SU-DHL-6 (cell line): ENCODE data around the gene NOX5.

Source experiments
- H2AFZ ChIP-seq: fragments of 200-600 bp; sonication (generic); 2 replicates; pipeline ENCODE4 v1.6.1; 2014; ENCODE audit warnings: low read depth, mild to moderate bottlenecking, moderate library complexity, mixed read lengths, antibody characterized with exemption, low read length; ENCODE audit not compliant: severe bottlenecking
- H3F3A ChIP-seq: fragments of 200-600 bp; shearing (Covaris generic); 2 replicates; pipeline ENCODE4 v1.6.0; 2016; ENCODE audit warnings: antibody characterized with exemption, mild to moderate bottlenecking; ENCODE audit not compliant: insufficient read depth
- H3K27ac ChIP-seq: fragments of 200-600 bp; sonication (generic); 2 replicates; pipeline ENCODE4 v1.5.1; 2016; ENCODE audit warnings: low read depth, mild to moderate bottlenecking, low read length, moderate library complexity, mixed read lengths
- H3K27me3 ChIP-seq: fragments of 200-600 bp; sonication (generic), shearing (Covaris generic); 2 replicates; pipeline ENCODE4 v1.6.0; 2014; ENCODE audit warnings: mild to moderate bottlenecking, low read length
- H3K36me3 ChIP-seq: fragments of 200-600 bp; sonication (generic); 2 replicates; pipeline ENCODE4 v1.6.1; 2014; ENCODE audit warnings: mild to moderate bottlenecking, low read length, mixed read lengths
- H3K4me2 ChIP-seq: fragments of 300-600, 200-600 bp; shearing (Covaris generic), sonication (generic); 2 replicates; pipeline ENCODE4 v1.6.0; 2014; ENCODE audit warnings: low read length, low read depth, mild to moderate bottlenecking; ENCODE audit not compliant: poor library complexity, severe bottlenecking
- H3K4me3 ChIP-seq: fragments of 200-600 bp; sonication (generic); 2 replicates; pipeline ENCODE4 v1.5.1; 2014; ENCODE audit warnings: antibody characterized with exemption, low read length, mild to moderate bottlenecking, mixed read lengths; ENCODE audit not compliant: insufficient read depth, poor library complexity, severe bottlenecking
- H3K79me2 ChIP-seq: fragments of 200-600 bp; sonication (generic); 2 replicates; pipeline ENCODE4 v1.6.1; 2014; ENCODE audit warnings: mild to moderate bottlenecking, low read length, moderate library complexity; ENCODE audit not compliant: insufficient read depth
- H3K9ac ChIP-seq: fragments of 200-600 bp; sonication (generic); 2 replicates; pipeline ENCODE4 v1.7.0; 2014; ENCODE audit warnings: mild to moderate bottlenecking, low read length
- H3K9me2 ChIP-seq: fragments of 200-600 bp; sonication (generic); replicated peaks from 2 replicates; pipeline ENCODE4 v1.6.1; 2014; ENCODE audit warnings: low read length; ENCODE audit not compliant: insufficient read depth
- H3K9me3 ChIP-seq: fragments of 200-600 bp; sonication (generic); 2 replicates; pipeline ENCODE4 v1.6.1; 2014; ENCODE audit warnings: low read length, mixed read lengths; ENCODE audit not compliant: insufficient read depth
- H4K20me1 ChIP-seq: fragments of 200-600 bp; sonication (generic); 2 replicates; pipeline ENCODE4 v1.6.1; 2014; ENCODE audit warnings: low read depth, mild to moderate bottlenecking, antibody characterized with exemption, low read length, moderate library complexity, mixed read lengths
- EZH2phosphoT487 ChIP-seq: fragments of 200-600 bp; sonication (generic), shearing (Covaris generic); conservative IDR thresholded peaks from 2 replicates; pipeline ENCODE4 v1.6.1; 2018; ENCODE audit warnings: mild to moderate bottlenecking, antibody characterized with exemption, low read length, moderate library complexity, mixed read lengths
- TF ChIP-seq, protein P1 (sequence below): fragments of 200-600 bp; sonication (generic); IDR thresholded peaks from one replicate; pipeline ENCODE4 v1.5.1; 2017; ENCODE audit warnings: antibody characterized with exemption, mild to moderate bottlenecking, low read length, moderate library complexity; ENCODE audit not compliant: insufficient read depth, poor library complexity, severe bottlenecking

The NOX5 gene

DNA sequence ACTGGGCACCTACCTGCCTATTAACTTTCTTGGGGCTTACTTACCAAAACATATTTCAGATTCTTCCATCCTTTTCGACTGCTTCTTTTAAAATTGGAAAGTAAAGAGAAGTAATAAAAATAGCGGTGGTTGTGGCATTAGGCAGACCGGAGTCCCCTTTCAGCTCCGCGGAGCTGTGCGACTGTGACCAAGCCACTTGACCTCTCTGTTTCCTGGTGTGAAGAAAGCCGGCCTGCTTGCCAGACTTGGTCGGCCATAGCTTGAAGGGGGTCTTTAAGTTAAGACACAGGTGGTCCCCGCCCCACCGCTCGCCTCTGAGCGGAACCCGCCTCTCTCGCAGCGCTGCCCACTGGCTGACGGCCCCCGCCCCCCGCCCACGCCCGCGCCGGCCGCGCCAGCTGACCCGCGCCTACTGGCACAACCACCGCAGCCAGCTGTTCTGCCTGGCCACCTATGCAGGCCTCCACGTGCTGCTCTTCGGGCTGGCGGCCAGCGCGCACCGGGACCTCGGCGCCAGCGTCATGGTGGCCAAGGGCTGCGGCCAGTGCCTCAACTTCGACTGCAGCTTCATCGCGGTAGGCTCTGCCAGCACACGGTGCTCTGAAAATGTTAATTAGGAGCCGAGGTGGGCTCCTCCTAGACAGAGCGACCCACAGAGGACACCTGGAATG, 18.3 kb downstream of the NOX5 start:
- no peak for TF ChIP-seq EZH2phosphoT487
- Histone ChIP-seq H2AFZ (no peak overlapping the region), H3K4me3 (no peak overlapping the region), H3K9ac (no peak overlapping the region), H3K27me3 (no peaks in the 10 kb centered on the region), H3K27ac (no peak overlapping the region), H3K9me3 (no peaks in the 10 kb centered on the region), H3K9me2 (no peaks in the 10 kb centered on the region), H3K79me2 (no peaks in the 10 kb centered on the region), H4K20me1 (no peaks in the 10 kb centered on the region), H3F3A (no peaks in the 10 kb centered on the region), H3K36me3 (no peaks in the 10 kb centered on the region), H3K4me2 (no peak overlapping the region)

GRCh38 chr15:69034352-69034751, 19.9 kb downstream of the NOX5 start:
- no peaks in the 10 kb centered on the region for H3K27me3 ChIP-seq
- no peak overlapping the region for H2AFZ ChIP-seq
- H3K9ac ChIP-seq: no peak overlapping the region
- H3K9me3 ChIP-seq: no peaks in the 10 kb centered on the region
- no peak for TF ChIP-seq EZH2phosphoT487
- TF ChIP-seq, protein P1, sequence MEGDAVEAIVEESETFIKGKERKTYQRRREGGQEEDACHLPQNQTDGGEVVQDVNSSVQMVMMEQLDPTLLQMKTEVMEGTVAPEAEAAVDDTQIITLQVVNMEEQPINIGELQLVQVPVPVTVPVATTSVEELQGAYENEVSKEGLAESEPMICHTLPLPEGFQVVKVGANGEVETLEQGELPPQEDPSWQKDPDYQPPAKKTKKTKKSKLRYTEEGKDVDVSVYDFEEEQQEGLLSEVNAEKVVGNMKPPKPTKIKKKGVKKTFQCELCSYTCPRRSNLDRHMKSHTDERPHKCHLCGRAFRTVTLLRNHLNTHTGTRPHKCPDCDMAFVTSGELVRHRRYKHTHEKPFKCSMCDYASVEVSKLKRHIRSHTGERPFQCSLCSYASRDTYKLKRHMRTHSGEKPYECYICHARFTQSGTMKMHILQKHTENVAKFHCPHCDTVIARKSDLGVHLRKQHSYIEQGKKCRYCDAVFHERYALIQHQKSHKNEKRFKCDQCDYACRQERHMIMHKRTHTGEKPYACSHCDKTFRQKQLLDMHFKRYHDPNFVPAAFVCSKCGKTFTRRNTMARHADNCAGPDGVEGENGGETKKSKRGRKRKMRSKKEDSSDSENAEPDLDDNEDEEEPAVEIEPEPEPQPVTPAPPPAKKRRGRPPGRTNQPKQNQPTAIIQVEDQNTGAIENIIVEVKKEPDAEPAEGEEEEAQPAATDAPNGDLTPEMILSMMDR: no peak
- H3F3A ChIP-seq: no peaks in the 10 kb centered on the region
- no peaks in the 10 kb centered on the region for H3K36me3 ChIP-seq
- H4K20me1 ChIP-seq: no peaks in the 10 kb centered on the region
- H3K27ac ChIP-seq: no peak overlapping the region
- no peaks in the 10 kb centered on the region for H3K79me2 ChIP-seq
- H3K4me3 ChIP-seq: no peak overlapping the region
- H3K9me2 ChIP-seq: no peaks in the 10 kb centered on the region
- H3K4me2 ChIP-seq: no peak overlapping the region

- TF ChIP-seq, protein P1: no peak
- no peak for TF ChIP-seq EZH2phosphoT487
- no peaks in the 10 kb centered on the region for H4K20me1 ChIP-seq
- no peaks in the 10 kb centered on the region for H3K9me3 ChIP-seq
- no peak overlapping the region for H3K27ac ChIP-seq
- no peak overlapping the region for H2AFZ ChIP-seq
- no peaks in the 10 kb centered on the region for H3F3A ChIP-seq
- no peak overlapping the region for H3K4me3 ChIP-seq
- no peaks in the 10 kb centered on the region for H3K27me3 ChIP-seq
- H3K36me3 ChIP-seq: no peaks in the 10 kb centered on the region
- H3K4me2 ChIP-seq: no peak overlapping the region
- H3K79me2 ChIP-seq: no peaks in the 10 kb centered on the region
- H3K9ac ChIP-seq: no peak overlapping the region
- no peaks in the 10 kb centered on the region for H3K9me2 ChIP-seq
Observed at GRCh38 chr15:69035205-69035917, 20.9 kb downstream of the NOX5 start.

GRCh38 chr15:69035918-69036258, 21.4 kb downstream of the NOX5 start:
- no peak overlapping the region for H3K4me2 ChIP-seq

More at GRCh38 chr15:69035918-69036258, 21.4 kb downstream of the NOX5 start:
- Histone ChIP-seq H3F3A (no peaks in the 10 kb centered on the region), H3K4me3 (no peak overlapping the region), H3K79me2 (no peaks in the 10 kb centered on the region), H3K36me3 (no peaks in the 10 kb centered on the region), H3K9me2 (no peaks in the 10 kb centered on the region), H3K27me3 (no peaks in the 10 kb centered on the region), H3K27ac (no peak overlapping the region), H3K9ac (no peak overlapping the region), H3K9me3 (no peaks in the 10 kb centered on the region), H4K20me1 (no peaks in the 10 kb centered on the region), H2AFZ (no peak overlapping the region)
- TF ChIP-seq, protein P1: no peak
- TF ChIP-seq EZH2phosphoT487: no peak
